GM18951 (cell line): ENCODE results near the gene HTR1D.
"Not testable (repeated sequence)": the region's sequence is repeated elsewhere in the genome, so short reads cannot be mapped to it uniquely, and the experiment has no call there.

Experiments used
- POLR2A ChIP-seq: IDR thresholded peaks from 4 replicates; pipeline ENCODE4 v1.6.1; 2011; ENCODE audit warnings: mild to moderate bottlenecking; ENCODE audit not compliant: insufficient read length, insufficient read depth; ENCODE audit errors: extremely low read depth
- in situ Hi-C: fragments of 300-500 bp; cut with MboI; formaldehyde crosslinking; loops from one replicate; pipeline ENCODE4 v1.12.0; 2022; ENCODE audit warnings: low sequenced_read_pairs, mixed read lengths, inconsistent platforms; ENCODE audit not compliant: unreplicated experiment

Gene HTR1D, protein sequence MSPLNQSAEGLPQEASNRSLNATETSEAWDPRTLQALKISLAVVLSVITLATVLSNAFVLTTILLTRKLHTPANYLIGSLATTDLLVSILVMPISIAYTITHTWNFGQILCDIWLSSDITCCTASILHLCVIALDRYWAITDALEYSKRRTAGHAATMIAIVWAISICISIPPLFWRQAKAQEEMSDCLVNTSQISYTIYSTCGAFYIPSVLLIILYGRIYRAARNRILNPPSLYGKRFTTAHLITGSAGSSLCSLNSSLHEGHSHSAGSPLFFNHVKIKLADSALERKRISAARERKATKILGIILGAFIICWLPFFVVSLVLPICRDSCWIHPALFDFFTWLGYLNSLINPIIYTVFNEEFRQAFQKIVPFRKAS

DNA sequence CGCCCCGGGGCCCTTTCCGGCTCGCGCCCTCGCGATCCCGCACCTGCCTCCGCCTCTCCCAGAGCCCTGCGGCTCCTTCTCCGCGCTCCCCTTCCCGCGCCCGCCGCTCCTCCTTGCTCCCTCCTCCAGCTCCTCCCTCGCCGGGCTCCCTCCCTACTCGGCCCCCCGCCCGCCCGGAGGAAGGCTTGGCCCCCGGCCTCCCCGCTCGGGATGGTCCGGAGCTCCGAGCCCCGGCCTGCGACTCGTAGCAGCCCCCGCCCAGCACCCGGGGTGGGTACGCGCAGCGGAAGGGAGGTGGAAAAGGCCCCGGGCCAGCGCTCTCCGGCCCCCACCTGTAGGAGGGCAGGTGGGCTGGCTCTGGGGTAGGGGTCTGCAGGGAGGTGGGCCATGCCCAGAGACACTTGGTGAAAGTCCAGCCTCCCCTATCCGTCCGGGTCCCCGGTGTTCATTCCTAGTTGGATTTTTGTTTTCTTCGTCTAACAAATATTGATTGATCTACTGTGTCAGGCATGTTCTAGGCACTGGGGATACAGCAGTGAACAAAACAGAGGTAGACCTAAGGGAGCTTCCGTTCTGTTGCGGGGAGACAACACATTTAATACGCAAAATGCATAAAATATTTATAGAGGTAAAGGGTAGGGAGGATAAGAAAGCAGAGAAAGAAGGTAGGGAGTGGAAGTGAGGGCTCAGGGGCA is at the start of gene HTR1D:
HTR1D (minus strand) TSS at position 82 of the 695 bp plus-strand sequence. CDS start 23,283 bp downstream, outside the sequence.
- in situ Hi-C loops: no loop called here
- TF ChIP-seq POLR2A: no peak

DNA sequence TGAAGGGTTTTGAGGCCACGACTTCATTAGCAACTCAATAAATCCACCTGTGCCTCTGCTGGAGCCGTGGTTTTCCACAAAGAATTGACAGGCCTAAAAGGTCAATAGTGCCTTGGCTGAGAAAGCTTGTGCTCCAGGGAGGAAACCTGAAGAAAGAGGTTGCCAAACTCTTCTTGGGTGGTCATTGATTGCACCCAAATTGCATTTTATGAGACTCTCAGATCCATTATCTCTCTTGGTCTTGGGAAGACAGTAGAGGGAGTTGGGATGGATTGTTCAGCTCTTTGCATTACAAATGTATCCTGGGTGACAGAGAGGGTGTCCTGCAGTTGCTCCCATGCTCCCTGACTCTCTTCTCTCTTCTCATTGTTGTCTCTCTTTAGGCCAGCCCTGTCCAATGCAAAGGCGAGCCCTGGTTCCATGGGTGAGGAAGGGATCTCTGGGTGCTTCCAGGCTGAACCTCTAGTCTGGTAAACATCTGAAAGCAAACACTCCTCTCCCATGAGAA is 46.1 kb upstream of the HTR1D start:
- TF ChIP-seq POLR2A: no peak
- in situ Hi-C loops: no loop called here

DNA sequence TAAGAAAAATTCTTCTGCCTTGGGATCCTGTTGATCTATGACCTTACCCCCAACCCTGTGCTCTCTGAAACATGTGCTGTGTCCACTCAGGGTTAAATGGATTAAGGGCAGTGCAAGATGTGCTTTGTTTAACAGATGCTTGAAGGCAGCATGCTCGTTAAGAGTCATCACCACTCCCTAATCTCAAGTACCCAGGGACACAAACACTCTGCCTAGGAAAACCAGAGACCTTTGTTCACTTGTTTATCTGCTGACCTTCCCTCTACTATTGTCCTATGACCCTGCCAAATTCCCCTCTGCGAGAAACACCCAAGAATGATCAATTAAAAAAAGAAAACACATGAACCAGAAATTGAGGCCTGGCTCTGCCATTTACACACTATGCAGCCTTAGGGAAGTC is 40.8 kb upstream of the HTR1D start:
- in situ Hi-C loops: not testable (repeated sequence)

DNA sequence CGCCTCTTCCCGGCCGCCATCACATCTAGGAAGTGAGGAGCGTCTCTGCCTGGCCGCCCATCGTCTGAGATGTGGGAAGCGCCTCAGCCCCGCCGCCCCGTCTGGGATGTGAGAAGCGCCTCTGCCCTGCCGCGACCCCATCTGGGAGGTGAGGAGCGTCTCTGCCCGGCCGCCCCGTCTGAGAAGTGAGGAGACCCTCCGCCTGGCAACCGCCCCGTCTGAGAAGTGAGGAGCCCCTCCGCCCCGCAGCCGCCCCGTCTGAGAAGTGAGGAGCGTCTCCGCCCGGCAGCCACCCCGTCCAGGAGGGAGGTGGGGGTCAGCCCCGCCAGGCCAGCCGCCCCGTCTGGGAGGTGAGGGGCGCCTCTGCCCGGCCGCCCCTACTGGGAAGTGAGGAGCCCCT is 40.1 kb upstream of the HTR1D start:
- in situ Hi-C loops: not testable (repeated sequence)

DNA sequence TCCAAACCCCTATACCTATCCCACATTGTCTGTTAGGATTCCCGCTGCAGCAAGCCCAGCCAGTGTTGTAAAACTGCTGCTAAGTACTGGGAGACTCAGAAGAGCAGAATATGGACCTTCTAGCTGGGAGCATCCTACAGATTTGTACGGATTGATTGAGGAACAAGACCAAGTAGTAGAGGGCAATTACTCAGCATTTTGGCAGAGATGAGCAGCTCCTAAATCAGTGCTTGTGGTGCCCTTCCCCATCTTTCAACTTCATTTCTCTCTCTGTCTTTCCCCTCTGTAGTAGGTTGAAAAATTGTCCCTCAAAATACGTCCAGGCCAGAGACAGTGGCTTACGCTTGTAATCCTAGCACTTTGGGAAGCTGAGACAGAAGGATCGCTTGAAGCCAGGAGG is 37.3 kb upstream of the HTR1D start:
- no peak for TF ChIP-seq POLR2A
- in situ Hi-C loops: no loop called here

DNA sequence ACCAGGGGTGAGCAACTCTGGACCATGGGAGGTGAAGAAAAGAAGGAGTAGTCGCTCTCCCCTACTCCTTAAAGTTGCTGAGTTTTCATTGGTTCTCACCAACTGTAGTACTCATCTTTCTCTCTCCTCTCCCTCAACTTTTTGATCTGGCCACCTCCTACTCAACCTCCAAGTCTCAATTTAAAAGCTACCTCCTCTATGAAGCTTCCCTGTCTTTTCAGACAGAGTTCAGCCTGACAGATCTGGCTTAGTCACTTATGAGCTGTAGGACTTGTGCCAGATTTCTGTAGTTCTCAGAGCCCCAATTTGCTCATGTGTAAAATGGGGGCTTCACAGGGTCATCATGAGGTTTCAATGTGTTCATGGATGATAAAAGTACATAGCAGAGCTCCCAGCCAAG is 34.5 kb upstream of the HTR1D start:
- no peak for TF ChIP-seq POLR2A
- in situ Hi-C loops: no loop called here

DNA sequence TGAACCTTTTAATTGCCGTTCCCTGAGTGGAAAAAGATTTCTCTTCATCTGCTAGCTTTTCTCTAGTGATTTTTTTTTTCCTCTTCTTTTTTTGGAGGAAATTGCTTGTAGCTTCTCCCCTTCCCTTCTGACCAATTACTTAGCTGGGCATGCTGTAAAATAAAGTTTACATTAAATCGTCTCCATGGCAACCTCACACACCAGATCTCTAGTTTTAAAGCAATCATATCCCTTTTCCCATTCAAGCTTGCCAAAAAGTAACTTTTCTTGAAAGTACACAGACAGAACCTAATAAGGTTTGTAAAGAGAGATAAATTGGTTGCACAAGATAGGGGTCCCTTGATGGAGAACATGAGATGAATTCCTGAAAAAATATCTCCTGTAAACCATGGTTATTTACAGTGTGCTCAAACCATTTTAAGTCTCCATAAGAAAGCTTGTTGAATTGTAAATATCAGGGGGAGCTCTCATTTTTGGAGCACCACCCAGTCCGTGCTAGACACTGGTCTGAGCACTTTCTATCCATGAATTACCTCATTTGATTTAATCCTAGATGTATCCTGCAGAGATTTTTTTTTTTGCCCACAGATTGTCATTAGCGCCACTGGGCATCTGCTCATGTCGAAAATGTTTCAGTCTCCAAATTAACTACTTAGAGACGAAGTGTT is 32.6 kb upstream of the HTR1D start:
- in situ Hi-C loops: no loop called here
- no peak for TF ChIP-seq POLR2A

DNA sequence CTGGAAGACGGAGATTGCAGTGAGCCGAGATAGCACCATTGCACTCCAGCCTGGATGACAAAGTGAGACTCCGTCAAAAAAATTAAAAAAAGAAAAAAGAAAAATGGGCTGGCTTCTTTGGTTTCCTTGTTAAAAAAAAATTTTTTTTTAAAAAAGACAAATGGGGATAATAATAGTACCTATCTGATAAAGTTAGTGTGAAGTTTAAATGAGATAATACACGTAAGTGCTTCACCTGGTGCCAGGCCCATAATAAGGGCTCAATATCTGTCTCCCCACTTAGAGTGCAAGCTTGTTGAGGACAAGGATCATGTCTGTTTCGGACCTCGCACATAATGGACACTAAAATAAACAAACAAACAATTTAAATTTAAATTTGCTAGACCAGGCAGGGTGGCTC is 30.0 kb upstream of the HTR1D start:
- in situ Hi-C loops: no loop called here
- TF ChIP-seq POLR2A: no peak

DNA sequence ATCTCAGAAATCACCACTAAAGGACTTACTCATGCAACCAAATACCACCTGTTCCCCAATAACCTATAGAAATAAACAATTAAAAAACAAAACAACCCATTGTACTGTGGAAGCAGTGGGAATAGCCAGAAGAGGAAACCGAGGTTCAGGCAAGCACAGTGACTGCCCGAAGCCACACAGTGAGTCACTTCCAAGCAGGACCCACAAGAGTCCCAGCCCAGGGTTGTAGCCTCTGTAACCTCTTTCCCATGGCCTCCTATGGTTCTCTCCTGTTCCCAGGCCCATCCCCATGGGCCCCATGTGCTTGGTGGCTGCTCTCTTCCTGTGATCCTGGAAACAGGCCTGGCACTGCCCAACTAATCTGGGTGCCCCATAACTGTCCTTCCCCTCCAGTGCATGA is 29.0 kb upstream of the HTR1D start:
- in situ Hi-C loops: no loop called here
- TF ChIP-seq POLR2A: no peak

DNA sequence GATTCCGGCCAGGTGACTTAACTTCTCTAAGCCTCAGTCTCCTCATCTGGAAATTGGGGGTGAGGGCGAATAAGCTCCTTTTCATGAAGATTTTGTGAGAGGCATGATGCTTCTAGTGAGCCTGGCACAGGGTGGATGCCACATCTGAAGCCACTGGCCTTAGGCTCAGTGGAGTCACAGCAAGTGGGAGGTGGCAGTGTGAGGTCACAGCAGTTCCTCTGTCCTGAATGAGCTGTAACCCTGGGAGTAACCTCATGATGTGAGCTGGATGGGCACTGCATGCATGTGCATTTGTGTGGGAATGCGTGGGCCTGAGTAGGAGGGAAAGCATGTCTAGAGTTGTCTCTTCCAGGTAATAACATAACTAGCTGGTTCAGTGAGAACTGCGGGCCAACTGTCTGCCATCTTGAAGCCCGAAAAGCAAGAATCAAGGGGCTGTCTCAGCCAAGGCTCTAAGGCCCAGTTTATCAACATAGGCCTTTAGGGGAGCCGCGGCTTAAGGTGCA is 27.0 kb upstream of the HTR1D start:
- in situ Hi-C loops: no loop called here
- TF ChIP-seq POLR2A: no peak

DNA sequence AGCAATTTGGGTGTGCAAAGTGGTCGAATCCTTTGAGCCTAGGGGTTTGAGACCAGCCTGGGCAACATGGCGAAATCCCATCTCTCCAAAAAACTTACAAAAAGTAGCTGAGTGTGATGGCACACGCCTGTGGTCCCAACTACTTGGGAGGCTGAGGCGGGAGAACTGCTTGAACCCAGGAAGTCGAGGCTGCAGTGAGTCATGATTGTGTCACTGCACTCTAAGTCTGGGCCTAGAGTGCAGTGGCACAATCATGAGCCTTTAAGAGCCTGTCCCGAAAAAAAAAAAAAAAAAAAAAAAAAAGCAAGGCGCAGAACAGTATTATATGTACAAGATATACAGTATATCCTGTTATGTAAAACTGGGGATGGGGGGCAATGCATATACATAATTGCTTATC is 25.1 kb upstream of the HTR1D start:
- no peak for TF ChIP-seq POLR2A
- in situ Hi-C loops: no loop called here

DNA sequence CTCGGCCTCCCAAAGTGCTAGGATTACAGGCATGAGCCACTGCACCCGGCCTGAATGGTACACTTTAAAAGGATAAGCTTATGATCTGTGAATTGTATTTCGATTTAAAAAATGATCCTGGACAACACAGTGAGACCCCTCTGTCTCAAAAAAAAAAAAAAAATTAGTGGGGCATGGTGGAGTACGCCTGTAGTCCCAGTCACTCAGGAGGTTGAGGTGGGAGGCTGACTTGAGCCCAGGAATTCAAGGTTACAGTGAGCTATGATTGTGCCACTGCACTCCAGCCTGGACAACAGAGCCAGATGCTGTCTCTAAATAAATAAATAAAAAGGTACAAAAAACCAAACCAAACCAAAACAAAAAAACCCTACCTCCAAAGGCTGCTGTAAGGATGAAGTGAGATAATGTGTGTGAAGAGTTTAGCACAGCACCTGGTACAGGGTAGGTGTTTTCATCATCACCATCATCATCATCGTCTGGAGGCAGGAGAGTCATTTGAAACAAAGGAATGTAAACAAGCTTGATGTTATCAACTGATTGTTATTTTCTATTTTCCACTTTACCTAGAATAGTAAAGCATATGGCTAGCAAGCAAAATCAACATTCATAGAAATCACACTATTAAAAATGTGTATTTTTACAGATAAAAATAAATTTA is 22.5 kb upstream of the HTR1D start:
- TF ChIP-seq POLR2A: no peak
- in situ Hi-C loops: no loop called here

DNA sequence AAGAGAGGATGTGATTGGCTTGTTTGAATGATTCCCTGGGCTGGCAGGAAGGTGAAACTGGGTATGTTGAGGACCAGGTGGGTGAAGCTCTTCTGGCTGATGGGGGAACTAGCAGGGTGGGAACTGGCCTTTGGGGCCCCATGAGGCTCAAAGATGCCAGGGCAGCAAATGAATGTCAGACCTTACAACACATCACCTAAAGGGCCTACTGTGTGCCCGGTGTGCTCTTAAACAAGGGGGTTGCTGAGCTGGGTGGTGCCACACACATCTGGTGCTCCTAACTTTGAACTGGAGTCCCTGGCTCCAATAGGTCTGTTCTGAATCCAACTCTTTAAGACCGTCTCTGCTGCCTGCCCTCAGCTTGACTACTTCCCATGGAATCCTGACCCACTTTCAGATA is 21.3 kb upstream of the HTR1D start:
- no peak for TF ChIP-seq POLR2A
- in situ Hi-C loops: no loop called here
